ENCODE data around the gene MRPL10.

MRPL10 gene

GRCh38 chr17:47792979-47793378 is 38.4 kb downstream of the MRPL10 start:
- Histone ChIP-seq H3K9ac (ENCODE audit: low read depth, low read length) (no peak overlapping the region), H3K4me2 (ENCODE audit: insufficient read depth, low read length) (no peak overlapping the region), H2AFZ (ENCODE audit: low read depth, low read length) (no peak overlapping the region), H3K36me3 (ENCODE audit: insufficient read depth, low read length) (no peaks in the 10 kb centered on the region), H3K4me1 (ENCODE audit: insufficient read depth, low read length) (no peaks in the 10 kb centered on the region), H3K79me2 (ENCODE audit: insufficient read depth, low read length) (no peaks in the 10 kb centered on the region), H4K20me1 (ENCODE audit: insufficient read depth, low read length) (no peaks in the 10 kb centered on the region), H3K27ac (ENCODE audit: low read length) (no peak overlapping the region), H3K4me3 (ENCODE audit: low read depth in 1 of 2, low read length in 2 of 2) (no peak overlapping the region), H3K27me3 (ENCODE audit: insufficient read depth, low read length, poor library complexity) (peaks cover 10% of the 10 kb centered on the region), H3K9me3 (ENCODE audit: insufficient read depth, low read length, severe bottlenecking) (no peaks in the 10 kb centered on the region)
- DNase-seq (no peak), ATAC-seq (ENCODE audit: insufficient read depth, low read depth) (no peak)
- TF ChIP-seq CTCF (IDR thresholded peaks at IDR 0.05; ENCODE audit: borderline replicate concordance, extremely low read depth, low read length, poor library complexity, severe bottlenecking) = no peak
- TF ChIP-seq EZH2 (IDR thresholded peaks at IDR 0.05; ENCODE audit: borderline replicate concordance, low read depth, low read length, severe bottlenecking) = no peak

- H4K20me1 ChIP-seq (ENCODE audit: insufficient read depth, low read length) = no peaks in the 10 kb centered on the region
- H3K4me2 ChIP-seq (ENCODE audit: insufficient read depth, low read length) = no peak overlapping the region
- no peak overlapping the region for H3K27ac ChIP-seq (ENCODE audit: low read length)
- DNase-seq (no peak), ATAC-seq (ENCODE audit: insufficient read depth, low read depth) (no peak)
- no peaks in the 10 kb centered on the region for H3K79me2 ChIP-seq (ENCODE audit: insufficient read depth, low read length)
- no peaks in the 10 kb centered on the region for H3K36me3 ChIP-seq (ENCODE audit: insufficient read depth, low read length)
- H3K9me3 ChIP-seq (ENCODE audit: insufficient read depth, low read length, severe bottlenecking) = no peaks in the 10 kb centered on the region
- TF ChIP-seq EZH2 (IDR thresholded peaks at IDR 0.05; ENCODE audit: borderline replicate concordance, low read depth, low read length, severe bottlenecking) (no peak), CTCF (IDR thresholded peaks at IDR 0.05; ENCODE audit: borderline replicate concordance, extremely low read depth, low read length, poor library complexity, severe bottlenecking) (no peak)
- H3K9ac ChIP-seq (ENCODE audit: low read depth, low read length) = no peak overlapping the region
- H2AFZ ChIP-seq (ENCODE audit: low read depth, low read length) = no peak overlapping the region
- no peaks in the 10 kb centered on the region for H3K4me1 ChIP-seq (ENCODE audit: insufficient read depth, low read length)
- no peak overlapping the region for H3K4me3 ChIP-seq (ENCODE audit: low read depth in 1 of 2, low read length in 2 of 2)
- peaks cover 10% of the 10 kb centered on the region for H3K27me3 ChIP-seq (ENCODE audit: insufficient read depth, low read length, poor library complexity)
These were observed 38.9 kb downstream of the MRPL10 start for GRCh38 chr17:47792457-47792856.

GRCh38 chr17:47791025-47791424 is 40.3 kb downstream of the MRPL10 start:
- Histone ChIP-seq H3K27ac (ENCODE audit: low read length) (no peak overlapping the region), H3K9me3 (ENCODE audit: insufficient read depth, low read length, severe bottlenecking) (no peaks in the 10 kb centered on the region), H3K9ac (ENCODE audit: low read depth, low read length) (no peak overlapping the region), H4K20me1 (ENCODE audit: insufficient read depth, low read length) (no peaks in the 10 kb centered on the region), H3K79me2 (ENCODE audit: insufficient read depth, low read length) (no peaks in the 10 kb centered on the region), H3K36me3 (ENCODE audit: insufficient read depth, low read length) (no peaks in the 10 kb centered on the region), H3K27me3 (ENCODE audit: insufficient read depth, low read length, poor library complexity) (peaks cover 10% of the 10 kb centered on the region), H3K4me2 (ENCODE audit: insufficient read depth, low read length) (no peak overlapping the region), H2AFZ (ENCODE audit: low read depth, low read length) (no peak overlapping the region), H3K4me3 (ENCODE audit: low read depth in 1 of 2, low read length in 2 of 2) (no peak overlapping the region), H3K4me1 (ENCODE audit: insufficient read depth, low read length) (no peaks in the 10 kb centered on the region)
- no peak for TF ChIP-seq EZH2 (IDR thresholded peaks at IDR 0.05; ENCODE audit: borderline replicate concordance, low read depth, low read length, severe bottlenecking)
- TF ChIP-seq CTCF (IDR thresholded peaks at IDR 0.05; ENCODE audit: borderline replicate concordance, extremely low read depth, low read length, poor library complexity, severe bottlenecking) = no peak
- DNase-seq = no peak
- no peak for ATAC-seq (ENCODE audit: insufficient read depth, low read depth)

Measured in DND-41 (cell line).